Measurements from ENCODE around the gene SORBS1.

SORBS1 gene

GRCh38 chr10:95408983-95409873 lies 151.9 kb downstream of the SORBS1 start:
- H3K27me3 ChIP-seq (ENCODE audit: insufficient read depth, low read depth): no peaks in the 10 kb centered on the region
- H3K4me3 ChIP-seq (IDR thresholded peaks at IDR 0.05; ENCODE audit: insufficient read depth, low read depth, low read length): no peak overlapping the region
- H3K4me2 ChIP-seq: no peak overlapping the region

DNA sequence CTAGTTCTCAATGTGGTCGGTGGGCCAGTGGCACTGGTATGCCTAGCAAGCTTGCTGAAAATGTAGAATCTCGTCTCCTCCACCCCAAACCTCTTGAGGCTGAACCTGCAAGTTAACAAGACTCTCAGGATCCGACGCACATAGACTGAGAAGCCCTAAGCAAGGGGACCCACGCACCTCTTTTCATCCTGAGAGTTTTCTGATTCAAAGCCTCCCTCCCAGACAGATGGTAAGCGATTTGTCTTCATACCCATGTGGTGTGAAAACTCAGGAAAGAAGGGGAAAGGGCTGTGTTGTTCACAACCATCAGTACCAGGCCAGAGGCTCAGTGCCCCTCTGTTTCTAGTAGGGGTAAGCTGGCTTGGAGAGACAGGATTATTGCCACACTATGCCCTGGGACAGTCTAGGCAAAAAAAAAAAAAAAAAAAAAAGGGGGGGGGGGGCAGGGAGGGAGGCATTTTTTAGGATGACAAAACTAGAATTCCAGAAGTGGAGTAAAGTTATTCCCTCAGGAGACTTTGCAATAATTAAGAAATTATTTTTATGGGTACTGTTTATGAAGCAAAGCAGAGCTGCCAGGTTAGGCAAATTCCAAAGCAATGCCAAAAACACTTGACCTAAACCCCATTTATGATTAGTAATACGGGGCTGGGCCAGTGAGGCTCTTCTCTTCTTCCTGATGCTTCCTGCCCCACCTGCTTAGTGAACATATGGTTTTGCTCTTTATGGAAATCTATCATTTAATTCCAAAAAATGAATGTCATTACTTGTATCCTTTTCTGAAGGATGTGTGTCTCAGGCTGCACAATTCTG lies 152.8 kb downstream of the SORBS1 start:
- H2AFZ ChIP-seq (ENCODE audit: low read depth): no peak overlapping the region
- no peak for TF ChIP-seq CTCF (conservative IDR thresholded peaks at IDR 0.05; ENCODE audit: low read depth, low read length)
- no peak overlapping the region for H3K9ac ChIP-seq
- H3K4me3 ChIP-seq (IDR thresholded peaks at IDR 0.05; ENCODE audit: insufficient read depth, low read depth, low read length): no peak overlapping the region
- no peaks in the 10 kb centered on the region for H3K4me1 ChIP-seq (ENCODE audit: low read depth, poor library complexity, severe bottlenecking)
- no peak overlapping the region for H3K4me2 ChIP-seq
- H3K36me3 ChIP-seq (ENCODE audit: insufficient read depth): no peaks in the 10 kb centered on the region
- no peak overlapping the region for H3K27ac ChIP-seq
- no peaks in the 10 kb centered on the region for H4K20me1 ChIP-seq (ENCODE audit: insufficient read depth)
- H3K79me2 ChIP-seq (ENCODE audit: insufficient read depth, low read depth): no peaks in the 10 kb centered on the region
- H3K27me3 ChIP-seq (ENCODE audit: insufficient read depth, low read depth): no peaks in the 10 kb centered on the region

More at GRCh38 chr10:95408983-95409873, 151.9 kb downstream of the SORBS1 start:
- Histone ChIP-seq H3K9ac (no peak overlapping the region), H2AFZ (ENCODE audit: low read depth) (no peak overlapping the region), H3K36me3 (ENCODE audit: insufficient read depth) (no peaks in the 10 kb centered on the region), H3K79me2 (ENCODE audit: insufficient read depth, low read depth) (no peaks in the 10 kb centered on the region), H3K27ac (no peak overlapping the region), H4K20me1 (ENCODE audit: insufficient read depth) (no peaks in the 10 kb centered on the region), H3K4me1 (ENCODE audit: low read depth, poor library complexity, severe bottlenecking) (no peaks in the 10 kb centered on the region)
- no peak for TF ChIP-seq CTCF (conservative IDR thresholded peaks at IDR 0.05; ENCODE audit: low read depth, low read length)

GRCh38 chr10:95407546-95407945 lies 153.6 kb downstream of the SORBS1 start:
- no peak overlapping the region for H3K9ac ChIP-seq
- no peaks in the 10 kb centered on the region for H3K36me3 ChIP-seq (ENCODE audit: insufficient read depth)
- H3K4me2 ChIP-seq: no peak overlapping the region
- H3K79me2 ChIP-seq (ENCODE audit: insufficient read depth, low read depth): no peaks in the 10 kb centered on the region
- no peak for TF ChIP-seq CTCF (conservative IDR thresholded peaks at IDR 0.05; ENCODE audit: low read depth, low read length)
- H4K20me1 ChIP-seq (ENCODE audit: insufficient read depth): no peaks in the 10 kb centered on the region
- no peaks in the 10 kb centered on the region for H3K27me3 ChIP-seq (ENCODE audit: insufficient read depth, low read depth)
- no peak overlapping the region for H3K27ac ChIP-seq
- H3K4me3 ChIP-seq (IDR thresholded peaks at IDR 0.05; ENCODE audit: insufficient read depth, low read depth, low read length): no peak overlapping the region
- H2AFZ ChIP-seq (ENCODE audit: low read depth): no peak overlapping the region
- no peaks in the 10 kb centered on the region for H3K4me1 ChIP-seq (ENCODE audit: low read depth, poor library complexity, severe bottlenecking)

- Histone ChIP-seq H3K79me2 (ENCODE audit: insufficient read depth, low read depth) (no peaks in the 10 kb centered on the region), H3K4me2 (no peak overlapping the region), H4K20me1 (ENCODE audit: insufficient read depth) (no peaks in the 10 kb centered on the region), H3K4me3 (IDR thresholded peaks at IDR 0.05; ENCODE audit: insufficient read depth, low read depth, low read length) (no peak overlapping the region), H2AFZ (ENCODE audit: low read depth) (no peak overlapping the region), H3K27ac (no peak overlapping the region), H3K27me3 (ENCODE audit: insufficient read depth, low read depth) (no peaks in the 10 kb centered on the region), H3K9ac (no peak overlapping the region), H3K4me1 (ENCODE audit: low read depth, poor library complexity, severe bottlenecking) (no peaks in the 10 kb centered on the region), H3K36me3 (ENCODE audit: insufficient read depth) (no peaks in the 10 kb centered on the region)
- no peak for TF ChIP-seq CTCF (conservative IDR thresholded peaks at IDR 0.05; ENCODE audit: low read depth, low read length)
These were observed 154.4 kb downstream of the SORBS1 start for GRCh38 chr10:95406651-95407280.

Measured in KMS-11 (cell line).